NCI-H2171 treated with DMSO at 0.1 percent for 48 hours (cell line): ENCODE results near the gene XRCC3.
A peak's percentile ranks its signal among the peaks of the same experiment; 100 is the strongest.

ENCODE experiments used
- DNase-seq: peaks from one replicate; lab custom pipeline; 2025; lab: John Stamatoyannopoulos, UW

The XRCC3 gene

DNA sequence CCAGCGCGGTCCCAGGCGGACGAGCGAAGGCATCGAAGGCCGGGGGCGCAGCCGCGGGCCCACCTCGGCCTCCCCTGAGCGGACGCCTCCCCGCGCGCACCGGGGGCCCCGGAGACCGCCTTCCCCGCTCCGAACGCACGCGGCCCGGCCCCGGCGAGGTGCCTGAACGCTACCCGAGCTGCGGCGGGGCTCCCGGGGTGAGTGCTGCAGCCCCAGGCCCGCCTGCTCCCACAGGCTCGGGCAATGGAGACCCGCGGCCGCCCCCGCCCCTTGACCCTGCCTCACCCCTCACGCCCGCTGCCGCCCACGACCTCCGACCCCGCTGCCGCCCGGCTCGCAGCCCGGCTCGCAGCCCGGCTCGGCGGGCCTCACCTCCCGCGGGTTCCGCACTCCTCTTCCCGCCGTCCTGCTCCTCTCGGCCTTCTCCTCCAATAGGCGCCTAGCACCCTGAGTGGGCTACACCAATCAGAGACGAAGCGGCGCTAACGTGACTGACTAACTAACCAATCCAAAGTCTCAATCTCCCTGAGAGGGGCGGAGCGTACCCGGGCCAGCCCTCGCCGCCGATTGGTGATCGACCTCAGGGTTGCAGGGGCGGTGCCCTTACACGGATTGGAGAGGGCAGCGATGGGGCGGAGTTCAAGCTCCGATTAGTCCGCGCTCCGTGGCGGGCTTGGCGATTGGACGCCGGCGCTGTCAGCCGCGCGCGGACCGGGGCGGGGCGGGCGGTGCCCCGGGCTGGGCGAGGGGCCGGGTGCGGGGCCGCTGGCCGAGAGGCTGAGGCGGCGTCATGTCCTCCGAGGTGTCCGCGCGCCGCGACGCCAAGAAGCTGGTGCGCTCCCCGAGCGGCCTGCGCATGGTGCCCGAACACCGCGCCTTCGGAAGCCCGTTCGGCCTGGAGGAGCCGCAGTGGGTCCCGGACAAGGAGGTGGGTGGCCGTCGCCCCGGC lies at the start of gene XRCC3, which contains the start of gene ZFYVE21:
TSS of gene XRCC3 (minus strand) at position 400 of the 949 bp plus-strand sequence. CDS start 4,364 bp downstream, outside the sequence.
TSS of gene ZFYVE21 (plus strand) at position 759 of the 949 bp plus-strand sequence. CDS start at position 791, 32 bp downstream.
- peak; percentile 100 for DNase-seq

DNA sequence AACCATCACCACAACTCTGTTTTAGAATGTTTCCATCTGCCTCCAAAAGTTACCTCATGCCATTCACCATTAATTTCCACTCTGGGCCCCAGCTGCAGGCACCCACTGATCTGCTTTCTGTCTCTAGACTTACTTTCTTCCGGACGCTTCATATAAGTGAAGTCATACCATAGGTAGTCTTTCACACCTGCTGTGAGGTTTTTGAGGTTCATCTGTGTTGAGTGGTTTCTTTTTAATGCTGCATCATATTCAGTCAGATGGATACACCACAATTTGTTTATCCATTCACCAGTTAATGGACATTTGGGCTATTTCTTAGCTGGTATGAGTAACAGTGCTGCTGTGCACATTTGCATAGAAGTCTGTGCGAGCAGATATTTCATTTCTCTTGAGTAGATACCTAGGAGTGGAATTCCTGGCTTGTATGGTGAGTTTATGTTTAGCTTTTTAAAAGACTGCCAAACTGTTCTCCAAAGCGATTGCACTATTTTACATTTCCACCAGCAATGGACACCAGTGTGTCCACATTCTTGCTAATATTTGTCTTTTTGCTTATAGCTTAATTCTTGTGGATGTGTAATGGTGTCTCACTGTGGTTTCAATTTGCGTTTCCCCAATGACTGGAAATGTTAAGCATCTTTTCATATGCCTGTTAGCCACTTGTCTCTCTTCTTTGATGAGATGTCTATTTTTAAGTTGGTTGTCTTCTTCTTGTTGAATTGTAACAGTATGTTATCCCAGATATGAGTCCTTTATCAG lies 48.7 kb upstream of the XRCC3 start:
- DNase-seq: no peak

DNA sequence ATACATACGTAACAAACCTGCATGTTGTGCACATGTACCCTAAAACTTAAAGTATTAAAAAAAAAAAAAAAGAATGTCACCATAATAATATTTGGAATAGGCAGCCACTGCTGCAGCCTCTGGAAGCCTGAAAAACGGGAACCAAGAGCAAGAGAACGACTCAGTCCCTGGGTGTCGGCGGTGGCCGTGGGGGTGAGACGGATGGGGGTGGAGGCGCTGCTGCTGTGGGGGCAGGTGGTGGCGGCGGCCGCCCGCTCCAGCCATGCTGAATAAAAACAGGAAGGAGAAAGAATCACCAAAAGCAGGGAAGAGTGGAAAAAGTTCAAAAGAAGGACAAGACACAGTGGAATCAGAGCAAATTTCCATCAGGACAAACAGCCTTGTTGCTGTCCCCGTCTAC lies 47.3 kb upstream of the XRCC3 start:
- no peak for DNase-seq

DNA sequence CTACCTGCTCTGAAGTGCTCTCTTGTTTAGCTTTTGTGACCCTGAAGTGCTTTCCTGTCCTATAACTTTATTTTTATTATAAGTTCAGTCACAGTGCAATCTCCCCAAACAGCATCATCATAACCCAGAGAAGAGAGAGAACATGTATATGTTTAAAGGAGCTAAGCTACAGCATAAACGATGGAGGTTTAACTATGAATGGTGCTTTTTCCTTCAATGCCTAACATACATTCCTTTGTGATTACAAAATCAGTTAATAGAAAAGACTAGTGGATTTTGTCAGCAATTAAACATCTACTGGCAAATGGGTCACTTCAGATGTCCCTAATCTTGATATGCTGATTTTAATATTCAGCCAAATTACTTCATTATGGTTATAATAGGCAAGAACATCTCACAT lies 46.8 kb upstream of the XRCC3 start:
- DNase-seq: no peak

DNA sequence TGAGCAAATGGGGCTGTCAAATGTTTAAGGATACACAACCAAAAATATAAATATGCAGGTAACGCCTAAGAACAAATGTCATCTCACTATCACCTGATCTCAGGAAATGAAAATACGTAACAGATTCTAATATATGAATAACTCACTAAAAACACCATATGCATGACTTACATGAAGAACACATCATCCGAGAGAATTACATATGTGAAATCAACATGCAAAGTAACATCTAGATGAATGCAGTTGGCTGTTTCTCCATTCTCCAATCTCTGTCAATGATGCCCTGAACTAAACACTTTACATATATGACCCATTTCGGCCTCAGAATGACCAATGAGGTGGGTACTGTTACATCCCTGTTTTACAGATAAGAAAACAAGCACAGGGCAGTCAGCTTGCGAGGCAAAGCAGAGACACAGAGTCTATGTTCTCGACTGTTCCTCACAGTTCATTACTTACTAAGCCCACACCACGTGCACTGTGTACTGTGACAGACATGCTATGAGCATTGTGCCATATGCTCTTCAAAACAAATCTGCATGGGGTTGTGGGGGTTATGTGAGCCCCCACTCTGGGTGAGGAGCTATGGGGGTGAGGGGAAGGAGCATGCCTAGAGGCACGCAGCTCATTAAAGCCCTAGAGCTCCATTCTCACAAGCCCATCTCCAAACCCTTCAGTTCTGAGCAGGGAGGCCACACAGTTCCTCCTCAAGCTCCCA lies 43.0 kb upstream of the XRCC3 start:
- DNase-seq: no peak

DNA sequence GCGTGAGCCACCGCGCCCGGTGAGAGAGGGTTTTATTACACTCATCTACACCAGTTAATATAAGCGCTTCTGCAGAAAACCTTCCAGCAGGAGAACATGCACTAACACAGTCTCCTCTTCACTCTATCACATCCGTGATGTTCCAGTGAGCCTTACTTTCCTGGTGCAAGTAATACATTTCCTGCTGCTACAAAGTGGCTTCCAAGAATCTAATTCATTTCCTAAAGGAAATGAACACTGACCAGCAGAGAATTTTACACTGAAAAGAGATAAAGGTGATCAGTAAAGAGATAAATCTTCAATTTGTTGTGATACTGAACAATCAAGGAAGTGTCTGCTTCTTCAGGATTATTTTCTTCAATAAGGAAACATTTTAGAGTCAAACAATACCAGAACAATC lies 39.8 kb upstream of the XRCC3 start:
- no peak for DNase-seq

DNA sequence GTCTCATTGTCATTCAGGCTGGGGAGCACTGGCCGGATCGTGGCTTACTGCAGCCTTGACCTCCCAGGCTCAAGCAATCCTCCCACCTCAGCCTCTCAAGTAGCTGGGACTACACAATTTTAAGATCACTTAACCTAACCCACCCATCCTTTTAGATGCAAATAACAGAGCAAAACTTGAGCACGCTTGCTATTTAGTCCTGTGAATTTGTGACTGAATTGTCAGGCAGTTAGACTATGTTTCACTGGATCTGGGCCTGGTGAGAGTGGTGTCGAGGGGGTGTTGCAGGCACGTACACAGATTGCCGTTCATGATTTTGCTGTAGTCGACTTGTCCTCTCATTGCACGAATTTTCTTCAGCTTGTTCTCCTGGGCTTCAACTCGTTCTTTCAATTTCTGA lies 38.5 kb upstream of the XRCC3 start:
- DNase-seq: no peak

DNA sequence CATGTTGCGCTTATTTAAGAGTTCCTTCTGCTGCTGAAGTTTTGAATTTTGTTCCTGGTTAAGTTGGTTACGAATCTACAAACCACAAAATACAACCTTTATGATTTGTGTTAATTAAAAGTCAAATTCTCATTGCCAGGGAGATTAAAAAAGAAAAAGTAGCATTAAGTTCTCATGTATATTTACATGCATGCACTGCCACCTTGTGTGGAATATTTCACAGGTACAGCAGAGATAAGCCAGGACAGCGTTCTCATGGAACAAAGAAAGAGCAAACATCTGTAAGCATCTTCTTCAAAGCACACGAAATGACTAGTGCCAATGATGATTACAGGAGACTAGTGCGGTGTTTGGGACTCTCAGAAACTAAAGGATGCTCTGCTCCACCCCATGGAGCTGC lies 34.6 kb upstream of the XRCC3 start:
- no peak for DNase-seq

DNA sequence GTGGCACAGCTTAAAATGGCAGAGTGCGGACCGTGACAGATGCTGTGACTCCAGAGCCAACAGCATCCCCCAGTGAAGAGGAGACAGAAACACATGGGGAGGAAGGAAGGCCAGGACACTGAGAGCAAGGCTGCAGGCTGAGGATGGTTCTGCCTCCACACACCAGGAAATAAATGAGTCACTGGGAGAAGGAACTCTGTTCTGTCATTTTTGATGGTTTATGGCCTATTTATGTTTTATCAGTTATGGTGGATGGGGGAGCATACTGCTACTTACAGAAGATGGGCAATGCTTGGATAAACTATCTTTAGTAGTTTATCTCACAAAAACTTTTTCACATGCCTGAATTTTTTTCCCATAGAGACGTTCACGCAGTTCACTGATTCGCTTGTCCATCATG lies 34.2 kb upstream of the XRCC3 start:
- no peak for DNase-seq

DNA sequence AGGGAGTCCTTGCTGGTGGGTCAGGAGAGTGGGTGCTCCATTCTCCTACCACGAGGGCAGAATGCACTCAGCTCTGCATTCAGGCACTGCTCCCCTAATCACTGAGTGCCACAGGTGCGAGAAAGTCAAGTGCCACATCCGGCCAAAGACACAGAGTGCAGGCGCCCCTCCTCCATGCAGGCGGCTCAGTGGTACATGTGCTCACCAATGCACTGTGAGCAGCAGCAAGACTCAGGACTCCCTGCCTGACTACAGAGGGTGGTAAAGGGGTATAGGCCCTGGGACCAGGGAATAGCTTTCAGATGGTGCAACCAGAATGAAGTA lies 33.2 kb upstream of the XRCC3 start:
- DNase-seq: no peak

DNA sequence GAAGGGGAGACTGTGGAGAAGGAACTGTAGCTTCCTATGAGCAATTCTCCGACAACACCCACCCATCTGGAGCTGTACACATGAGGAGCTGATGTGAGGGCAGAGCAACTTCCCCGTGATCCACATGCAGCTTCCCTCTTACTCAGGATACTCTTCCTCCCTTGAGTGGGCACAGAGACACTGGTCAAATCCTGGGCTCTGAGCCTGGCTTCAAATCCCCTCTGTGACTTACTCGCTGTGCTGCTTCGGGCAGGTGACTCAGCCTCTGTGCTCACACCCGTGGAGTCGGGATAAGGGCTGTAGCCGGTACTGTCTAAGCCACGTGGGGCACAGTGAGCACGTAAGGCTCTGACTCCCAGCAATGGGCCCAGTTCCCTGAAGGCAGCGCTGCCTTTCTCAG lies 31.4 kb upstream of the XRCC3 start:
- no peak for DNase-seq

DNA sequence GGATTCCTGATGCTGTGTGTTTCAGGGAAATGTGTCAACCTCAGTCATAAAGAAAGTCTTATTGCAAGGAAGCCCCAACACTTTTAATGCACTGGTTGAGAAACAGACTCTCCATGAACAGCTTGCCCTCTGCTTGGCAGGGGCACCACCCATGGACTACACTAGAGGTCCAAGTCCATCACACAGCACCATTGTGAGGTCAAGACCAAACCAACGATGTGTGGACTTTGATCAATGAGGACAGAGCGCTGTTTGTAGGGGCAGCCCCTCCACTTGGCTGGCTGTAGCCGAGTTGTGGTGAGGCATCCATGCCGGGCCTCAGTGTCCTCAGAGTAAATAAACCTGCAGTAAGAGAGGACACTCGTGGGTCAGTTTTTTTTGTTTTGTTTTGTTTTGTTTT lies 30.2 kb upstream of the XRCC3 start:
- DNase-seq: no peak

DNA sequence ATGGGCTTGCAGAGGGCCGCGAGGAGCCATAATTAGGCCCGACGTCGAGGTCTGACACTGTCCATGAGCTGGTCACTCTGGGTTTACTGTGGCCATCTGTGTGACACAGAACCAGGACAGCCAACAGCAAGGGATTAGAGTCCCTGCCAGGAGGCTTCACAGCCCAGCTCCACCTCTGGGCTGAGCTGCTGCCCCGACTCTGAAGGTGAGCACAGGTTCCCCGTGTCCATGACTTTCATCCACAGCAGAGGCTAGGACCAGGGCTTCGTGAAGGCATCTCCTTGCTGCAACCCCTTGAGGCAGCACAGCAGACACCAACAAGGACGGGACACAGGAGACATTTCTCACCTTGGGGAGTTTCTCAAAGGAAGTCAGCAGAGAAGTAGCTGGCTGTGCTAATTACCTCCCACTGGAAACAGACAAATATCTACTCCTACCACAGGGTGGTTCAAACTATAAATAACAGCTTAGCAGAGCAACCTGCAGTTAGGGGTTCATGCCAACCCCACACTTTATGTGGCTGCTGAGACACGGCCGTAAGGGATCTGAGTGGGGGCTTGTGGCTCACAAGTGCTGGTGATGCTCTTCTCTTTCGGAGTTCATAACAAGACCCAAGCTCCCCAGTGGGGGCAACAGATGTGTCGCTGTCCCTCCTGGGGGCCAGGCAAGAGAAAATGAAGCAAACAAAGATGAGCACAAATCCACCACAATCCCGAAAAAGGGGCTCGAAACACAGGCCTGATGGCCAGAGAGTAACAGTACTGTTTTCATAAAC lies 29.6 kb upstream of the XRCC3 start:
- no peak for DNase-seq

DNA sequence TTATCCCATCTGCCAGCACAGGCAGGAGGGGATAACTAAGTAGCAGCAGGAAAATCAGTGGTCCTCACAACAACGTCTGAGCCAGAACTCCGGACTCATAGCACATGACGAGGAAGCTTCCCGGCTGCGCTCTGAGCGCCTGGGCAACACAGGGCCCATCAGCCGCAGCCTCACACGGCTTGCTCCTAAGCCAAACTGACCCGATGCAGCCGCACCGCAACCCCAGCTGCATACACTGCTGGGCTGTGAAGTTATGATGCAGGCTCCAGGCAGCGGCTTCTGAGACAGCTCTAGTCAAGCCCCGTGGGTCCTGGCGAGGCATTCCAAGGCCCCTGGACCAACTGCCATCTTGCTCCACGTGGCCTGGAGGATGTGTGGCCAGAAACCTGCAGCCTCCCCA lies 28.4 kb upstream of the XRCC3 start:
- no peak for DNase-seq

DNA sequence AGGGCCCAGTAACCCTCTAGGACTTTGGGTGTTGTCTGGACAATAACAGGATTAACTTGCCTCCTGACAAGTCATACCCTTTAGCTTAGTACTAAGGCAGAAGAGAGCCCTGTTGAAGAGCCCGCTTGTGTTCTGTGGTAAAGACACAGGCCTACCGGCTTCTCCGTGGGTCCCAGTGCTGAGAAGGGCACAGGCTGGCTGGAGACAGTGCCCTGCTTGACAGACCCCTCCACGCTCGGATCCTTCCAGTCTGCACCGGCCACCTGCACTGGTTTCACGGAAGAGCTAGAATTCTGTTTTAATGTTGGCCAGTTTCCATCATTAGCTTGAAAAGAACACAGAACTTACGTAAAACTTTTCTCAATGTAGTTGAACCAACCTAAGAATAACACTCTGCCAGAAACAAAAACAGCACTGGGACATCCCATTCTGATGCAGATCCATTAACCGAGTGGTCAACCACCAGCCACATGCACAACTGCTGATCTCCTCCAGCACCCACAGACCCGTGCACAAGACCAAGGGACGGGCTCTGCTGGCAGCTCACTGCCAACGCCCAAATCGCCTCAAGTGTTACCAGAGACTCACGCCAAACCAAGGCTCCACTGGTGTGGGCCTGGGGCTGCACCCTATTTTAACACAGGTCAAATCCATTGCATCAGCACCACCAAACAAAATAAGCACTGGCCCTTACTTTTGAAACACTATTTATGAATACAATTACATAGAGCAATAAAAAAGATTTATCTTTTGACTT lies 27.4 kb upstream of the XRCC3 start:
- no peak for DNase-seq

DNA sequence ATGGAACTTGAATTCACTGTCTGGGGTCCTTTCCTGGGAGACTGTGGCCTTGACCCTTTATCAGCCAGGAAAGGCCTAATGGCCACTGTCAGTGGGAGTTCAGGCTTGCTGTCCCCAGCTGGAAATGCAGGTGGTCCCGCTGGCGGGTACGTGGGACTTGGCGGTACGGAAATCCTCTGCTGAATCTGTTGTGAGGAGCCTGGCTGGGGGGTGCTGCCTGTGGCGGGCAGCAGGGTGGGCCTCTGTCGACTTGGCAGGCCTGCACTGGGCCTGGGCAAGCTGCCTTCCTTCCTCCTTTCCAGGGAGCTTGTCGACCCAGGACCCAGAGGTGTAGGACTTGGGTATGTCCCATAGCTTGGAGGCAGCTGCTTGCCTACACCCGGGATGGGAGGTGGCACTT lies 26.6 kb upstream of the XRCC3 start:
- DNase-seq: no peak

DNA sequence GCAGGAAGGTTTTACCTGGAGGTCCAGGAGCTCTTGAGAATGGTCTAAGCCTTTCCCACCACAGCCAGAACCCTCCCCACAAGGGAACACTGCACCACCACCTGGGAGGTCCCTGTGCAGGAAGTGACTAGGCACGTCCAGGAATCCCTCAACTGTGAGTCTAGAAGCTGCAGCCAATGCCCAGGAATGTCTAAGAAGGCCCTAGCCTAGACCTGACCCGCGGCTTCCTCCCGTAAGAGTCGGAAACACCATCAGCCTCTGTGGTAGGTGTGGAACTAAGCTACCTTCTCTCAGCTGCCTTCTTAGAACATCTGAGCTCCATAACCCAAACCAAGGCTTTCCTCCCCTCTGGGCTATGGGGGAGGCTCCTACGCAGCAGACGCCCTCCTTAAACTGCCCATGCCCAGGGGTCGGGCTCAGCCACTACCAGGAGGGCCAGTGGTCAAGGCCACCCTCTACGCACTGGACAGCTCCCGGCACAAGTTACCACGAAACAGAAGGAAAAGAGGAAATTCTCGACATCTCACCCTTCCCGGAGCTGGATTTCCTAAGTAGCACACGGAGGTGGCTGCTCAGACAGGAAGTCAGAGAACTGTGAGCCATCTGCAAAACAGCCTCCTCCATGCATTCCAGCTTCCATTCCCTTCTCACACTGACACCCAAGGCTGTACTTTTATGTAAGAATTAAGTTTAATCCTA lies 25.9 kb upstream of the XRCC3 start:
- DNase-seq: no peak

DNA sequence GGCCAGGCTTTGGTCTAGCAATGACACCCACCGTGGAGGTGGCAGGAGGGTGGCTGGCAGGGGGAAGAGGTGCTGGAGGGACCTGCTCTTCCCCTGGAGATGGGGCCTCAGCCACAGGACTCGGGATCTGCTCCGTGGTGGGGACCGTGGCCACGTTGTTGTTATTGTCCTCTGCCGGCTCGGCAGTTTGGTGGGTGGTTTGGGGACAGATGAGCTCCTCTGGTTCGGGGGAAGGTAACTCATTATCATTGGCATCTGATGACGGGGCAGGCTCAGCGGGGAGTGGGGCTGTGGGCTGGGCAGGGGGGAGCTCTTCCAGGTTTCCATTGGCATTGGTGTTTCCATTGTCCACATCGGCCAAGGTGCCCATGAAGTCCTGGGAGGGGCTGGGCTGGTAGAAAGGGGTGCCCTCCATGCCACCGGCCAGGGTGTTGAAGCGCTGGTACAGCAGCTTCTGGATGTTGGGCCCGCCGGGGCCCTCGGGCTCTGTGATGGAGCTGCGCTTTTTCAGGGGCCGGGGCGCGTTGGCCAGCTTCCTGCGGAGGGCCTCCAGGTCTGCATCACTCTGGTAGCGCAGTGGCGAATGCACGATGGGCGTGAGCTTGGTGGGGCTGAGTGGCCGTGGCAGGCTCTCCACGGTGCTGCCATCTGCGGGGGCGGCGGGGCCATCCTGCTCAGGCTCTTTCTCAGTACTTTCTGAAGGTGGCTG lies 24.7 kb upstream of the XRCC3 start:
- DNase-seq: no peak

DNA sequence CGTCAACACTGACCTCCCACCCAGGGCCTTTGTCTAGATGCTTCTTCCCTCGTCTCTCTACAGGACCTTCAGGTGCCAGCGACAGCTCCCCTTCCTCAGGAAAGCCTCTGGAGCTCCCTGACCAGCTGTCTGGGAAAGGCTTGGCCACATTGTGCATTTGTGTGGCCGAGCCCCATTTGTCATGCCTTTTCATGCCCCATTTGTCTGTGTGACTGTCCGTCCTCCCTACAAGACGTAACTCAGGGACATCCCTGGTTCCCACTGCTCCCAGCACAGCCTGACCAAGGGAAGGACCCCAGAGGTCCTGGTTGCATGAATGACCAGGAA lies 24.2 kb upstream of the XRCC3 start:
- DNase-seq: no peak
